Immature natural killer cell (primary cell): ENCODE results near the gene PRRT2. TPM values are rescaled to one million over a fixed set of nuclear protein-coding genes. Genes with fewer than 3 reads are reported as not detected.
"Not testable (repeated sequence)": the region's sequence is repeated elsewhere in the genome, so short reads cannot be mapped to it uniquely, and the experiment has no call there.

Experiments
- DNase-seq, 3 donors: peaks; one replicate each; pipeline ENCODE4 v3.0.0; 2022; ENCODE audit warnings: mixed read lengths in 1 of 3
- H3K27ac Mint-ChIP-seq, 6 donors: one replicate each; pipeline ENCODE4 v1.8.0; 2020; ENCODE audit warnings: mixed read lengths in 6 of 6, mild to moderate bottlenecking in 5 of 6, inconsistent platforms in 4 of 6, moderate library complexity in 3 of 6
- H3K27me3 Mint-ChIP-seq, 3 donors: one replicate each; pipeline ENCODE4 v1.8.0; 2020 to 2021; ENCODE audit warnings: low read depth in 3 of 3, mild to moderate bottlenecking in 3 of 3, mixed read lengths in 3 of 3, moderate library complexity in 3 of 3, inconsistent platforms in 1 of 3
- H3K36me3 Mint-ChIP-seq, 3 donors: one replicate each; pipeline ENCODE4 v1.8.0; 2020; ENCODE audit warnings: mixed read lengths in 3 of 3, inconsistent platforms in 2 of 3, mild to moderate bottlenecking in 2 of 3
- H3K4me1 Mint-ChIP-seq, 2 donors: one replicate each; pipeline ENCODE4 v1.8.0; 2020; ENCODE audit warnings: inconsistent platforms in 2 of 2, mild to moderate bottlenecking in 2 of 2, mixed read lengths in 2 of 2, moderate library complexity in 1 of 2
- H3K4me3 Mint-ChIP-seq, 5 donors: one replicate each; pipeline ENCODE4 v1.8.0; 2020; ENCODE audit warnings: mild to moderate bottlenecking in 5 of 5, mixed read lengths in 5 of 5, inconsistent platforms in 3 of 5, moderate library complexity in 3 of 5
- H3K9me3 Mint-ChIP-seq, 6 donors: one replicate each; pipeline ENCODE4 v1.8.0; 2020; ENCODE audit warnings: mild to moderate bottlenecking in 6 of 6, mixed read lengths in 6 of 6, inconsistent platforms in 4 of 6, moderate library complexity in 3 of 6
- polyA plus RNA-seq, 3 donors: library from polyadenylated mRNA; unstranded; fragments of 300-500 nt; fragmentation: Illumina TruSeq; gene quantifications; one replicate each; pipeline ENCODE4 v1.2.3, GENCODE V29; 2021

The PRRT2 gene
- polyA plus RNA-seq, 3 donors from 2014 or later = not detected

DNA sequence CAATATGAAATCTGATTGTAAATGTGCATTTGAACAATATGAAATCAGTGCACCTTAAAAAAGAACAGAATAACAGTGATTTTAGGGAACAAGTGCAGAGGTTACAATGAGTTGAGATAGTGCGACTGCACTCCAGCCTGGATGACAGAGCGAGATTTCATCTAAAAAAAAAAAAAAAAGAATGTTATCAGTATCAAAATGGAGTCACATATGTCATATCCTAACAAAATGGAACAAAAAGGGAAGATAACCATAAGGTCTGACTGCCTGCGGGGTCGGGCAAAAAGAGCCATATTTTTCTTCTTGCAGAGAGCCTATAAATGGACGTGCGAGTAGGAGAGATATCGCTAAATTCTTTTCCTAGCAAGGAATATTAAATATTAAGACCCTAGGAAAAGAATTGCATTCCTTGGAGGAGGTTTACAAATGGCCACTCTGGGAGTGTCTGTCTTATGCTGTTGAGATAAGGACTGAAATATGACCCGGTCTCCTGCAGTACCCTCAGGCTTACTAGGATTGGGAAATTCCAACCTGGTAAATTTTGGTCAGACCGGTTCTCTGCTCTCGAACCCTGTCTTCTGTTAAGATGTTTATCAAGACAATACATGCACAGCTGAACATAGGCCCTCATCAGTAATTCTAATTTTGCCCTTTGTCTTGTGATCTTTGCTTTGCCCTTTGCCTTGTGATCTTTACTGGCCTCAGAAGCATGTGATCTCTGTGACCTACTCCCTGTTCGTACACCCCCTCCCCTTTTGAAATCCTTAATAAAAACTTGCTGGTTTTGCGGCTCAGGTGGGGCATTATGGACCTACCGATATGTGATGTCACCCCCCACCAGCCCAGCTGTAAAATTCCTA is 28.7 kb upstream of the PRRT2 start:
- H3K9me3 Mint-ChIP-seq, H3K4me3 Mint-ChIP-seq, H3K27me3 Mint-ChIP-seq, H3K36me3 Mint-ChIP-seq, DNase-seq: not testable (repeated sequence)
- H3K4me1 Mint-ChIP-seq = peaks cover 11 to 12% of the 10 kb centered on the region in 2 donors
- peak overlapping the region in 2 of 6 donors; percentile 30 to 49 for H3K27ac Mint-ChIP-seq

DNA sequence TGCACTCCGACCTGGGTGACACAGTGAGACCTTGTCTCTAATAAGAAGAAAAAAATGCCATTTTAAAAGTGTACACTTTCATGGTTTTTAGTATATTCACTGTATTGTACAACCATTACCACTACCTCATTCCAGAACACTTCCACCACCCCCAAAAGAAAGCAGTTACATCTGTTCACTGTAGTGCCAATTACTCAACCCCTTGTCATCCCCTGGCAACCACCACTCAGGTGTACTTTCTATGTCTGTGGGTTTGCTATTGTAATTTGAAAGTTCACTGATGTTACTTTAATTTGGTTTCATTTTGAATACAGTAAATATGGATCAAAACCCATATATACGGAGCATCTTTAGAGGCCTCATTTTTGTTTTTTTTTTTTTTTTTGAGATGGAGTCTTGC is 27.8 kb upstream of the PRRT2 start:
- Mint-ChIP-seq H3K27me3 (peaks cover 0 to 7% (median 0%) of the 10 kb centered on the region in 3 donors), H3K9me3 (no peaks in the 10 kb centered on the region), H3K4me3 (no peak overlapping the region), H3K27ac (peak overlapping the region in 2 of 6 donors; percentile 30 to 33), H3K4me1 (peaks cover 11 to 12% of the 10 kb centered on the region in 2 donors), H3K36me3 (no peaks in the 10 kb centered on the region)
- no peak for DNase-seq

DNA sequence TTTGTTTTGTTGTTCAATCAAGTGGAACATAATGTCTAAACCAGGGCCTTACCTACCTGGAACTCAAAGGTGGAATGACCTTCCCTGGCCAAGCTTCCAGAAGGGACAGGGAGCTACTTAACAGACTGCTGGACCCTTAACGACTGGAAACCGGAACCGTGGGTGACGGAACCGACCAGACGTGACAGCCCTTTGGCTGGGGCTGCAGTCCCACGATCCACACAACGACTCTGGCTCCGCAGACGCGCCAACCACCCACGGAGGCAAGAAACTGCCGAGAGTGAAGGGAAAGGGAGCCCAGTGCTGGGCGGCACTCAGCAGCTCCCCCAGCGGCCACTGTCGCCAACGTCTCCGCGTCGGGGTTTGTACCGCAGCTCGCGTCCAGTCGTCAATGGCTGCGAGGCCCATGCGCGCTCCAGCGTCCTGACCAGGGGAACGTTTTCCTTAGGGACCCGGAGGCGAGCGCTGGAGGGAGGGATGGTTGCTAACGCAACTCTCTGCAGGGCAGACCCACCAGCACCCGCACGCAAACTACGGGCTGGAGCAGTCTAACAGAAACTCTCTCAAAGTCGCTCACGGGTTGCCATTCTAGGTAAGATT is 27.0 kb upstream of the PRRT2 start:
- H3K4me1 Mint-ChIP-seq = peaks cover 15 to 17% of the 10 kb centered on the region in 2 donors
- H3K4me3 Mint-ChIP-seq = peak overlapping the region; percentile 56 to 76 (median 64)
- peak; percentile 67 to 72 (median 69) for DNase-seq
- no peaks in the 10 kb centered on the region for H3K36me3 Mint-ChIP-seq
- peaks cover 0 to 7% (median 0%) of the 10 kb centered on the region in 3 donors for H3K27me3 Mint-ChIP-seq
- no peaks in the 10 kb centered on the region for H3K9me3 Mint-ChIP-seq
- H3K27ac Mint-ChIP-seq = peak overlapping the region in 3 of 6 donors; percentile 48 to 74 (median 74)

DNA sequence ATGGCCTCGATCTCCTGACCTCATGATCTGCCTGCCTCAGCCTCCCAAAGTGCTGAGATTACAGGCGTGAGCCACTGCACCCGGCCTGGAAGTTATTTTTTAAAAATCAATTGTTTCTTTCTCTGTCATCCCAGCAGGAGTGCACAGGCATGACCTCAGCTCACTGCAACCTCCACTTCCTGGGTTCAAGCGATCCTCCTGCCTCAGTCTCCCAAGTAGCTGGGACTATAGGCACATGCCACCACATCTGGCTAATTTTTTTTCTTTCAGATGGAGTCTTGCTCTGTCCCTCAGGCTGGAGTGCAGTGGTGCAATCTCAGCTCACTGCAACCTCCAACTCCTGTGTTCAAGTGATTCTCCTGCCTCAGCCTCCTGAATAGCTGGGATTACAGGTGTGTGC is 24.8 kb upstream of the PRRT2 start:
- H3K27ac Mint-ChIP-seq, DNase-seq, H3K4me3 Mint-ChIP-seq, H3K9me3 Mint-ChIP-seq, H3K36me3 Mint-ChIP-seq: not testable (repeated sequence)
- Mint-ChIP-seq H3K27me3 (peaks cover 4 to 13% (median 5%) of the 10 kb centered on the region in 3 donors), H3K4me1 (peaks cover 36% of the 10 kb centered on the region in 2 donors)

DNA sequence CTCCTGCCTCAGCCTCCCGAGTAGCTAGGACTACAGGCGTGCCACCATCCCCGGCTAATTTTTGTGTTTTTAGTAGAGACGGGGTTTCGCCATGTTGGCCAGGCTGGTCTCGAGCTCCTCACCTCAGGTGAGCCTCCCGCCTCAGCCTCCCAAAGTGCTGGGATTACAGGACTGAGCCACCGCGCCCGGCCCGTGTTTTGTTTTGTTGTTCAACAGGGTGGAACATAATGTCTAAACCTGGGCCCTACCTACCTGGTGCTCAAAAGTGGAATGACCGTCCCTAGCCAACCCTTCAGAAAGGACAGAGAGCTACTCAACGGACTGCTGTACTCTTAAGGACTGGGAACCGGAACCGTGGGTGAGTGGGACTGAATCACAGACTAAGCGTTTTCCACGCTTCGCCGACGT is 22.2 kb upstream of the PRRT2 start:
- Mint-ChIP-seq H3K9me3 (no peaks in the 10 kb centered on the region), H3K27ac (peak overlapping the region; percentile 90 to 99 (median 98)), H3K4me1 (peaks cover 45 to 49% of the 10 kb centered on the region in 2 donors), H3K36me3 (no peaks in the 10 kb centered on the region), H3K27me3 (peaks cover 4 to 13% (median 5%) of the 10 kb centered on the region in 3 donors), H3K4me3 (peak overlapping the region; percentile 93 to 99 (median 97))
- no peak for DNase-seq

DNA sequence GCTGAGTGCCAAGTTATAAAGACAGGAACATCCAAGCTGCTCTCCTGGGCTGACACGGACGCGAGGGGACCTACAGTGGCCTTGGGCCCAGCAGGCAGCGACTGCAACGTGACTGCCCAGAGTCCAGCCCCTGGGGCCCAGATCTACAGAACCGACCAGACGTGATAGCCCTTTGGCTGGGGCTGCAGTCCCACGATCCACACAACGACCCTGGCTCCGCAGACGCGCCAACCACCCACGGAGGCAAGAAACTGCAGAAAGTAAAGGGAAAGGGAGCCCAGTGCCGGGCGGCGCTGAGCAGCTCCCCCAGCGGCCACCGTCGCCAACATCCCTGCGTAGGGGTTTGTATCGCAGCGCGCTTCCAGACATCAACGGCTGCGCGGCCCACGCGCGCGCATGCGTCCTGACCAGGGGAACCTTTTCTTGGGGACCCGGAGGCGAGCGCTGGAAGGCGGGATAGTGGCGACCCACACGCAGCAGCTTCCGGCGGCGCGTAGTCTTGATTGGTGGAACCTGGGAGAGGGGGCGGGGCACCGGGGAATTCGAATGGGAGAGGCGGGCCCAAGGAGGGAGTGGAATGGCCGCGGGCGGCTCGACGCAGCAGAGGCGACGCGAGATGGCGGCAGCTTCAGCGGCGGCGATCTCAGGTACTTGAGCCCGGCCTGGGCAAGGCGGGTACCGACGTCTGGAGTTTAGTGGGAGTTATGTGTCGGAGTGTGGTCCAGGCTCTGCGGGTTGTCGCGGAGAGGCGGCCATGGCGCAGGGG is 21.6 kb upstream of the PRRT2 start, which contains the start of gene KIF22:
TSS of gene KIF22 (plus strand) at position 569 of the 766 bp plus-strand sequence. CDS start at position 578, 9 bp downstream.
- Mint-ChIP-seq H3K27me3 (peaks cover 5 to 13% (median 6%) of the 10 kb centered on the region in 3 donors), H3K9me3 (no peaks in the 10 kb centered on the region), H3K36me3 (no peaks in the 10 kb centered on the region), H3K27ac (peak within 1 kb of the TSS; percentile 90 to 99 (median 98)), H3K4me3 (peak within 1 kb of the TSS; percentile 93 to 99 (median 97)), H3K4me1 (peaks cover 39 to 43% of the 10 kb centered on the region in 2 donors)
- DNase-seq = peak; percentile 100

DNA sequence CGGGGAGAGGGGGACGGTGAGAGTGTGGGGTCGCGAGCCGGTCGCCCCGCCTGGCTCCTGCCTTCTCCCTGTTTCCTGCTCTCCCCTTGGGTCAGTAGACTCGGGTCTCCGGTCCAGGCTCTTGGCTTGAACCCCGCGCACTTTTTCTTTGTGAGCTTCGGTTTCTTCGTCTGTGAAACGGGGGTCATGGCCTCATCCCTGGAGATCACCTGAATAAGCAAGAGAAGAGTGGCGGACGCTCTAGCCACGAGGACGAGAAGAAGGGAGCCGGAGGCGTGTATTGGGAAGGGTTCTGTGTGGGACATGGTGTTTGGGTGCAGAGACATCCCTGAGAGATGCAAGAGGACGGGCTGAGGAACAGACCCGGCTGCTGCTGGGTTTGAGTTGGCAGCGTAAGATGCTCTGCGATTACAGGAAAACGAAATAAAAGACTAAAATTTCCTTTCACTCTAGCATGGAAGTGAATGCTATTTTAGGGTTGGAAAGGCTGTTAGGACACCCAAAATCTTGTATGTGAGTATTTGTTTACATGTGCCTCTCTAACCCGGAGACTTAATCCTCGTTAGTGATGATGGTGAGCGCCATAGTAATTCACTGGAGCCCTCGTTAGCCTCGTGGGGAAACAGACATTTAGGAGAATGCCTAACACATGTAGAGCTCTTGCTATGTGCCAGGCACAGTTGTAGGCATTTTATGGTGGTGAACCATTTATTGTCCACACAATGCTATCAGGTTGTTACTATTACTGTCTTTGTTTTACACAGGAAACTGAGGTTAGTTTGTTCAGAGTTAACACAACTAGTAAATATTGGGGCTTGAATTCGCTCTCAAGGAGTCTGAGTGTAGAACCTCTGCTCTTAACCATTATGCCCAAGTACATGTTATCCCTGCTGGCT is 20.8 kb upstream of the PRRT2 start:
- no peaks in the 10 kb centered on the region for H3K36me3 Mint-ChIP-seq
- H3K4me1 Mint-ChIP-seq = peaks cover 35 to 40% of the 10 kb centered on the region in 2 donors
- peak overlapping the region; percentile 90 to 99 (median 98) for H3K27ac Mint-ChIP-seq
- no peaks in the 10 kb centered on the region for H3K9me3 Mint-ChIP-seq
- peak overlapping the region; percentile 93 to 99 (median 97) for H3K4me3 Mint-ChIP-seq
- peaks cover 5 to 13% (median 6%) of the 10 kb centered on the region in 3 donors for H3K27me3 Mint-ChIP-seq
- peak in 1 of 3 donors; percentile 29 for DNase-seq

DNA sequence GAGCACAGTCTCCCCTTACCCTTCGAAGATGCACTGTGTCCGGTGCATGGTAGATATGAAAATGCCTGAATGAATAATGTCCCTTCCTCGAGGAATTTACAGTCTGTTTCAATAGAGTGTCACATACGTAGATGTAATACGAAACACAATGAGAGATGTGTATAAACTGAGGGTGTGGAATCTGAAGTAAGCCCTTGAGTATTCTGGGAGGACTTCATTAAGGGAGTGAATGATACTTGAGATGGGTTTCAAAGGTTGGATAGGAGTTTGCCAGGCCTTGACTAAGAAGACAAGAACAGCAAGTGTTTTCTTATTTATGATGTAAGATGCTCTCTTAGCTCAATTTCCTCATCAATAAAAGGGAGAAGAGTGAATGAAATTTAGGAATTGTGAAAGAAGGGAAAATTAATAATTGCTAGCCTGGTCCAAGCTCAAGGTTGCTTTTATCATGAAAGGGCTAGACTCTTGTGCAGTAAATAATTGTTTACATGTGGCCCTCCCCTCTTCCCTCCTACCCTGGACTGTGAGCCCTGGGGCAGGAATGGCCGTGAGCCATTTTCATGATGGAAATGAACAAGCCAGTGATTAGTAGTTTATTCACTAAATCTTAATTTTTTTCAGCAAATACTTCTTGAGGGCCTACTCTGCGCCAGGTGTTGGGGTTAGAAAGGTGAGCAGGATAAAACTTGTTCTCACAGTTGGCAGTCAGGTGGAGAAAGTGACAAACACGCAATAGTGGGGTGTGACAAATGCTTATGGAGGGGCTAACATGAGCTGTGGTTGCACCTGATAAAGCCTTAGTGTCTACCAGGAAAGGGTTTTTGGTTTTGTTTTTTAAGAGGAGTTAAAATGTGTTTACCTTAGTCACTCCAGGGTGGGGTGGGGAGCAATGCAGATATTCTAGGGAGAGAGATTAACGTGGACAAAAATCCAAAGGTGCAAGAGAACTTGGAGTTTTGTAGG is 19.9 kb upstream of the PRRT2 start:
- Mint-ChIP-seq H3K4me3 (peak overlapping the region; percentile 93 to 99 (median 97)), H3K27ac (peak overlapping the region; percentile 90 to 99 (median 98)), H3K9me3 (no peaks in the 10 kb centered on the region), H3K27me3 (peaks cover 5 to 11% (median 6%) of the 10 kb centered on the region in 3 donors), H3K36me3 (peaks cover 0 to 3% (median 3%) of the 10 kb centered on the region in 3 donors), H3K4me1 (peaks cover 35 to 40% of the 10 kb centered on the region in 2 donors)
- no peak for DNase-seq

DNA sequence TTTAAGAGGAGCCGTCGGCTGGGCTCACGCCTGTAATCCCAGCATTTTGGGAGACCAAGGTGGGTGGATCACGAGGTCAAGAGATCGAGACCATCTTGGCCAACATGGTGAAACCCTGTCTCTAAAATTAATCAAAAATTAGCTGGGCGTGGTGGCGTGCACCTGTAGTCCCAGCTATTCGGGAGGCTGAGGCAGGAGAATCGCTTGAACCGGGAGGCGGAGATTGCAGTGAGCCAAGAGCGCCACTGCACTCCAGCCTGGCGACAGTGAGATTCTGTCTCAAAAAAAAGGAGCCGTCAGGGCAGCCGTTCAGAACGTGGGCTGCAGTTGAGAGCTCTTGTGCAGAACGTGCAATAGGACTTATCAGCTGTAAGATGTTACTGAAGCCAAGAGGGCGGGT is 18.8 kb upstream of the PRRT2 start:
- peaks cover 35 to 40% of the 10 kb centered on the region in 2 donors for H3K4me1 Mint-ChIP-seq
- not testable (repeated sequence) for DNase-seq, H3K9me3 Mint-ChIP-seq, H3K27ac Mint-ChIP-seq
- H3K27me3 Mint-ChIP-seq = peaks cover 5 to 11% (median 6%) of the 10 kb centered on the region in 3 donors
- peaks cover 5 to 11% (median 9%) of the 10 kb centered on the region in 3 donors for H3K36me3 Mint-ChIP-seq
- peak overlapping the region in 1 of 5 donors; percentile 57 for H3K4me3 Mint-ChIP-seq

DNA sequence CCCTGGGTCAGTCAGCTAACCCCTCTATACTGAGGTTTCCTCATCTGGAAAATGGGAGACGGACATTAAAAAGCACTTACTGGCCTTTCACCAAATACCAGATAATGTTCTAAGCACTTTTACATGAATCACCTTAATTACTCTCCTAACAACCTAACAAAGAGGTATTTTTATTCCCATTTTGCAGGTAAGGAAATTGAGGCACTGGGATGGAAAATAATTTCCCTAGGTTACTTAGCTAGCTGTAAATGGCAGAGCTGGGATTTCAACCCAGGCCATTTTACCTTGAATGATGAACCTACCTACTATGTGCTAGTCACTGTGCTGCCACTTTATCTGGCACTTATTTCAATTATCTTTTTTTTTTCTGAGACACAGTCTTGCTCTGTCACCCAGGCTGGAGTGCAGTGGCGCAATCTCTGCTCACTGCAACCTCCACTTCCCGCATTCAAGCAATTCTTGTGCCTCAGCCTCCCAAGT is 17.7 kb upstream of the PRRT2 start:
- DNase-seq = no peak
- H3K27ac Mint-ChIP-seq = no peak overlapping the region
- H3K4me1 Mint-ChIP-seq = peaks cover 35 to 40% of the 10 kb centered on the region in 2 donors
- H3K36me3 Mint-ChIP-seq = peaks cover 8 to 18% (median 16%) of the 10 kb centered on the region in 3 donors
- H3K9me3 Mint-ChIP-seq = no peaks in the 10 kb centered on the region
- no peak overlapping the region for H3K4me3 Mint-ChIP-seq
- peaks cover 5 to 8% (median 6%) of the 10 kb centered on the region in 3 donors for H3K27me3 Mint-ChIP-seq

DNA sequence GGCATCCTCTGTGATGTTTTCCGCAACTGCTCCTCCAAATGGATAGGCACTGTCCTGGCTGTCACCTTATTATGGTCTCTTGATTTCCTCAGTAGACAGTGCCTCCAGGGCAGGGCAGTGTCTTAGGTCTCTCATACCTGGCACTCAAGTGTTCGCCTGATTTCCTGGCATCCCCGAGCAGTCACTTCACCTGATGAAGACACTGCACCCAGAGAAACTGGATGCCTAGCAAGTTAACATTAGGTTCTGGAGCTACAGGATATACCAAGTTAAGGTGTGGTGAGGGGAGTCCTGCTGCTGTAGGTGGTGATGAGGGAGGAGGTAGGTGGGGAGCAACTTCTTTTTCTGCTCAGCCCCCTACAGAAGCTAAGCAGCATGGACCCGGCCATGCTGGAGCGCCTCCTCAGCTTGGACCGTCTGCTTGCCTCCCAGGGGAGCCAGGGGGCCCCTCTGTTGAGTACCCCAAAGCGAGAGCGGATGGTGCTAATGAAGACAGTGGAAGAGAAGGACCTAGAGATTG is 9.5 kb upstream of the PRRT2 start:
- H3K36me3 Mint-ChIP-seq = peaks cover 11 to 24% (median 13%) of the 10 kb centered on the region in 3 donors
- H3K4me3 Mint-ChIP-seq = peak overlapping the region in 1 of 5 donors; percentile 43

More for the DNA sequence above, 9.5 kb upstream of the PRRT2 start:
- H3K27me3 Mint-ChIP-seq = peaks cover 10 to 23% (median 18%) of the 10 kb centered on the region in 3 donors
- DNase-seq = no peak
- H3K9me3 Mint-ChIP-seq = no peaks in the 10 kb centered on the region
- peak overlapping the region in 4 of 6 donors; percentile 40 to 73 (median 52) for H3K27ac Mint-ChIP-seq
- peaks cover 14 to 20% of the 10 kb centered on the region in 2 donors for H3K4me1 Mint-ChIP-seq
